Spinal cord (tissue), 10 donors: Measurements from ENCODE around the gene GALNS. TPM values are rescaled to one million over a fixed set of nuclear protein-coding genes. Genes with fewer than 3 reads are reported as not detected.
"Not testable (repeated sequence)": the region's sequence is repeated elsewhere in the genome, so short reads cannot be mapped to it uniquely, and the experiment has no call there.

Experiments
- DNase-seq, 6 donors: peaks; one replicate each; pipeline versions ENCODE4 v3.0.0 to v3.0.0-alpha.2; 2013 to 2015; ENCODE audit warnings: low spot score in 6 of 6, low read depth in 4 of 6
- H3K27ac ChIP-seq: one replicate; pipeline ENCODE4 v1.5.1; 2013; ENCODE audit warnings: low read depth, low read length, control low read depth
- H3K27me3 ChIP-seq: one replicate; pipeline ENCODE4 v1.6.1; 2013; ENCODE audit warnings: low read length; ENCODE audit not compliant: control insufficient read depth, insufficient read depth
- H3K36me3 ChIP-seq: one replicate; pipeline ENCODE4 v1.6.1; 2013; ENCODE audit warnings: low read length; ENCODE audit not compliant: control insufficient read depth, insufficient read depth
- H3K4me1 ChIP-seq: one replicate; pipeline ENCODE4 v1.6.1; 2013; ENCODE audit warnings: low read length; ENCODE audit not compliant: control insufficient read depth, insufficient read depth
- H3K4me3 ChIP-seq: one replicate; pipeline ENCODE4 v1.5.1; 2013; ENCODE audit warnings: low read depth, low read length, control low read depth
- H3K9me3 ChIP-seq: one replicate; pipeline ENCODE4 v1.6.1; 2013; ENCODE audit warnings: low read length; ENCODE audit not compliant: control insufficient read depth, insufficient read depth
- WGBS: methylation state at CpG from one replicate; pipeline ENCODE4 v1.1.5; 2013; ENCODE audit warnings: missing lambda C conversion rate; ENCODE audit not compliant: insufficient coverage; 5-methylcytosine and 5-hydroxymethylcytosine counted together
- polyA plus RNA-seq, 2 donors: library from polyadenylated mRNA; unstranded; fragments of 120-200 nt; gene quantifications; one replicate each; pipeline ENCODE4 v1.2.1, GENCODE V29; 2013; ENCODE audit not compliant: insufficient read length in 2 of 2
- total RNA-seq, 2 donors: library from RNA; depleted of rRNA in 1 of 2; stranded (reverse); fragments of 120-200 nt in 1 of 2; fragments of >200 nt in 1 of 2; gene quantifications; one replicate each; pipeline versions ENCODE4 v1.2.3 to v1.2.4, GENCODE V29; 2013 to 2014
- donor health status: healthy.

The GALNS gene
- total and polyA plus RNA-seq, 4 donors: 11.8 to 42.8 (median 24.4) TPM

- no peak for DNase-seq
- H3K4me3 ChIP-seq: no peak overlapping the region
- H3K27ac ChIP-seq: no peak overlapping the region
- H3K9me3 ChIP-seq: no peaks in the 10 kb centered on the region
- peaks cover 82% of the 10 kb centered on the region for H3K36me3 ChIP-seq
- no peaks in the 10 kb centered on the region for H3K27me3 ChIP-seq
- H3K4me1 ChIP-seq: peaks cover 9% of the 10 kb centered on the region
- 81% methylated on average over 38 of the region's 41 CpGs for WGBS
Measured at GRCh38 chr16:88899901-88900661, 43.3 kb upstream of the GALNS start.

GRCh38 chr16:88897696-88898425 lies 41.1 kb upstream of the GALNS start:
- peaks cover 88% of the 10 kb centered on the region for H3K36me3 ChIP-seq
- no peak overlapping the region for H3K27ac ChIP-seq
- no peaks in the 10 kb centered on the region for H3K27me3 ChIP-seq
- no peaks in the 10 kb centered on the region for H3K9me3 ChIP-seq
- DNase-seq: no peak
- 89% methylated on average over 25 of the region's 34 CpGs for WGBS
- H3K4me1 ChIP-seq: peaks cover 9% of the 10 kb centered on the region
- H3K4me3 ChIP-seq: no peak overlapping the region

- Histone ChIP-seq H3K4me1 (no peaks in the 10 kb centered on the region), H3K4me3 (no peak overlapping the region), H3K27me3 (no peaks in the 10 kb centered on the region), H3K27ac (no peak overlapping the region), H3K9me3 (no peaks in the 10 kb centered on the region), H3K36me3 (peaks cover 91% of the 10 kb centered on the region)
- 81% methylated on average over 57 of the region's 57 CpGs for WGBS
- DNase-seq: no peak
Measured at GRCh38 chr16:88896238-88897070, 39.7 kb upstream of the GALNS start.

GRCh38 chr16:88895335-88895734 lies 38.6 kb upstream of the GALNS start:
- no peaks in the 10 kb centered on the region for H3K27me3 ChIP-seq
- no peak for DNase-seq
- no peaks in the 10 kb centered on the region for H3K9me3 ChIP-seq
- H3K27ac ChIP-seq: no peak overlapping the region
- H3K4me1 ChIP-seq: no peaks in the 10 kb centered on the region
- H3K4me3 ChIP-seq: no peak overlapping the region
- peaks cover 91% of the 10 kb centered on the region for H3K36me3 ChIP-seq
- 90% methylated on average over 20 of the region's 22 CpGs for WGBS

- Histone ChIP-seq H3K36me3 (peaks cover 91% of the 10 kb centered on the region), H3K27ac (no peak overlapping the region), H3K4me1 (no peaks in the 10 kb centered on the region), H3K27me3 (no peaks in the 10 kb centered on the region), H3K9me3 (no peaks in the 10 kb centered on the region), H3K4me3 (no peak overlapping the region)
- no peak for DNase-seq
- 84% methylated on average over 15 of the region's 21 CpGs for WGBS
Measured at GRCh38 chr16:88894681-88895300, 38.0 kb upstream of the GALNS start.

- 100% methylated on average over 1 of the region's 6 CpGs for WGBS
- not testable (repeated sequence) for H3K27ac ChIP-seq, H3K4me3 ChIP-seq, H3K9me3 ChIP-seq, DNase-seq, H3K27me3 ChIP-seq, H3K4me1 ChIP-seq
- H3K36me3 ChIP-seq: peaks cover 91% of the 10 kb centered on the region
Measured at GRCh38 chr16:88894266-88894665, 37.5 kb upstream of the GALNS start.

GRCh38 chr16:88893127-88893968 lies 36.6 kb upstream of the GALNS start:
- no peak for DNase-seq
- H3K9me3 ChIP-seq: no peaks in the 10 kb centered on the region
- peaks cover 6% of the 10 kb centered on the region for H3K4me1 ChIP-seq
- no peaks in the 10 kb centered on the region for H3K27me3 ChIP-seq
- no peak overlapping the region for H3K27ac ChIP-seq
- peaks cover 89% of the 10 kb centered on the region for H3K36me3 ChIP-seq
- 85% methylated on average over 19 of the region's 19 CpGs for WGBS
- H3K4me3 ChIP-seq: no peak overlapping the region

- Histone ChIP-seq H3K36me3 (peaks cover 87% of the 10 kb centered on the region), H3K9me3 (no peaks in the 10 kb centered on the region), H3K27ac (no peak overlapping the region), H3K4me3 (no peak overlapping the region), H3K27me3 (no peaks in the 10 kb centered on the region), H3K4me1 (peaks cover 12% of the 10 kb centered on the region)
- WGBS: 73% methylated on average over 15 of the region's 20 CpGs
- peak in 1 of 6 donors; percentile 14 for DNase-seq
Measured at GRCh38 chr16:88892065-88892464, 35.3 kb upstream of the GALNS start.
